ENCODE measurements around the gene IPPK. TPM values are rescaled to one million over a fixed set of nuclear protein-coding genes. Genes with fewer than 3 reads are reported as not detected.

IPPK gene
- polyA plus RNA-seq, 4 donors, result 10.2 to 12.2 (median 11.9) TPM

- DNase-seq (ENCODE audit: low read depth in 4 of 4, low spot score in 3 of 4), result no peak
These were observed 11.8 kb downstream of the IPPK start for GRCh38 chr9:92658176-92658575.

GRCh38 chr9:92657296-92658094 is 12.4 kb downstream of the IPPK start:
- no peak for DNase-seq (ENCODE audit: low read depth in 4 of 4, low spot score in 3 of 4)

GRCh38 chr9:92656537-92656925 is 13.4 kb downstream of the IPPK start:
- no peak for DNase-seq (ENCODE audit: low read depth in 4 of 4, low spot score in 3 of 4)

- DNase-seq (ENCODE audit: low read depth in 4 of 4, low spot score in 3 of 4), result no peak
These were observed 13.9 kb downstream of the IPPK start for GRCh38 chr9:92655896-92656536.

GRCh38 chr9:92655366-92655765 is 14.6 kb downstream of the IPPK start:
- DNase-seq (ENCODE audit: low read depth in 4 of 4, low spot score in 3 of 4), result no peak

GRCh38 chr9:92654481-92655301 is 15.2 kb downstream of the IPPK start:
- no peak for DNase-seq (ENCODE audit: low read depth in 4 of 4, low spot score in 3 of 4)

GRCh38 chr9:92652461-92652860 is 17.5 kb downstream of the IPPK start:
- no peak for DNase-seq (ENCODE audit: low read depth in 4 of 4, low spot score in 3 of 4)

GRCh38 chr9:92650839-92651621 is 18.9 kb downstream of the IPPK start:
- no peak for DNase-seq (ENCODE audit: low read depth in 4 of 4, low spot score in 3 of 4)

- no peak for DNase-seq (ENCODE audit: low read depth in 4 of 4, low spot score in 3 of 4)
These were observed 19.6 kb downstream of the IPPK start for GRCh38 chr9:92650296-92650695.

GRCh38 chr9:92649007-92649406 is 20.9 kb downstream of the IPPK start:
- no peak for DNase-seq (ENCODE audit: low read depth in 4 of 4, low spot score in 3 of 4)

- no peak for DNase-seq (ENCODE audit: low read depth in 4 of 4, low spot score in 3 of 4)
These were observed 21.4 kb downstream of the IPPK start for GRCh38 chr9:92648474-92648971.

GRCh38 chr9:92647671-92648473 is 22.1 kb downstream of the IPPK start:
- DNase-seq (ENCODE audit: low read depth in 4 of 4, low spot score in 3 of 4), result no peak

- DNase-seq (ENCODE audit: low read depth in 4 of 4, low spot score in 3 of 4), result no peak
These were observed 24.9 kb downstream of the IPPK start for GRCh38 chr9:92645041-92645440.

GRCh38 chr9:92644278-92644677 is 25.7 kb downstream of the IPPK start:
- no peak for DNase-seq (ENCODE audit: low read depth in 4 of 4, low spot score in 3 of 4)

- no peak for DNase-seq (ENCODE audit: low read depth in 4 of 4, low spot score in 3 of 4)
These were observed 27.4 kb downstream of the IPPK start for GRCh38 chr9:92642564-92642963.

GRCh38 chr9:92642041-92642451 is 27.9 kb downstream of the IPPK start:
- no peak for DNase-seq (ENCODE audit: low read depth in 4 of 4, low spot score in 3 of 4)

- no peak for DNase-seq (ENCODE audit: low read depth in 4 of 4, low spot score in 3 of 4)
These were observed 28.7 kb downstream of the IPPK start for GRCh38 chr9:92641092-92641809.

GRCh38 chr9:92640398-92641091 is 29.4 kb downstream of the IPPK start:
- no peak for DNase-seq (ENCODE audit: low read depth in 4 of 4, low spot score in 3 of 4)
